ENCODE data around the gene GOLGA8N. TPM values are rescaled to one million over a fixed set of nuclear protein-coding genes. Genes with fewer than 3 reads are reported as not detected.
A peak's percentile ranks its signal among the peaks of the same experiment; 100 is the strongest.
"Not testable (repeated sequence)": the region's sequence is repeated elsewhere in the genome, so short reads cannot be mapped to it uniquely, and the experiment has no call there.

The GOLGA8N gene
- 0.91 and 1.4 TPM in 2 replicates for total RNA-seq (2014; rRNA removed)
- percentile 44 among the genes with signal in this experiment for Bru-seq, nascent RNA
- percentile 57 among the genes with signal in this experiment for BruChase-seq, experiment 1, labeled RNA remaining after a 6-hour chase
- BruChase-seq, experiment 2, labeled RNA remaining after a 2-hour chase, result percentile 59 among the genes with signal in this experiment
- long read RNA-seq, result 0 reads

DNA sequence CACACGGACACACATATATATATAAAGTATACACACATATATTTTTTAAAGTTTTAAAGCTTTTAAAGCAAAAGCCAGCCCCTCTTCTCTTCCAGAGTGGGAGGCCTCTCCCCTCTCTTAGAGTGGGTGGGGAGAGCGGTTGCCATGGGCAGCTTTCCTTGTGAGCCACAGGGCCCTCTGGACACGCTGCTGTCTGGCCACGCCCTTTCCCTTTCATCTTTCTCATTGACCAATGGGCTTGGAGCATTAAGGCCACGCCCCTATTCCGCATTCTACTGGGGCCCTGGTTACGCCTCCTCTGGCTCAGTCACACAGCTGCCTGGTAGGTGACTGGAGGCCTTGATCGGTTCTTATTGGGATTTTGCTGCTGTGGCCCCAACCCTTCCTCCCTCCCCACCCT lies at the start of gene GOLGA8N:
TSS of gene GOLGA8N (plus strand) at position 306 of the 400 bp plus-strand sequence.
- DNase-seq; H3K36me3 ChIP-seq (ENCODE audit: low read depth, low read length); H2AFZ ChIP-seq (ENCODE audit: low read length); H3K27me3 ChIP-seq (ENCODE audit: low read length); H3K79me2 ChIP-seq (ENCODE audit: low read length); H4K20me1 ChIP-seq (ENCODE audit: low read length); H3K9me3 ChIP-seq (ENCODE audit: low read length); BruUV-seq (replicated peaks); H3K9ac ChIP-seq (ENCODE audit: low read length); ATAC-seq; H3K9me2 ChIP-seq (replicated peaks; ENCODE audit: low read length); H3F3A ChIP-seq (ENCODE audit: low read length, unreplicated experiment); CTCF ChIA-PET; H3K4me2 ChIP-seq (ENCODE audit: low read length); H3K27ac ChIP-seq (ENCODE audit: low read length); POLR2A ChIA-PET (ENCODE audit: unreplicated experiment); H3K4me1 ChIP-seq (ENCODE audit: insufficient read depth, low read length); intact Hi-C loops (cut with micrococcal nuclease); H3K4me3 ChIP-seq (ENCODE audit: low read length): not testable (repeated sequence)

DNA sequence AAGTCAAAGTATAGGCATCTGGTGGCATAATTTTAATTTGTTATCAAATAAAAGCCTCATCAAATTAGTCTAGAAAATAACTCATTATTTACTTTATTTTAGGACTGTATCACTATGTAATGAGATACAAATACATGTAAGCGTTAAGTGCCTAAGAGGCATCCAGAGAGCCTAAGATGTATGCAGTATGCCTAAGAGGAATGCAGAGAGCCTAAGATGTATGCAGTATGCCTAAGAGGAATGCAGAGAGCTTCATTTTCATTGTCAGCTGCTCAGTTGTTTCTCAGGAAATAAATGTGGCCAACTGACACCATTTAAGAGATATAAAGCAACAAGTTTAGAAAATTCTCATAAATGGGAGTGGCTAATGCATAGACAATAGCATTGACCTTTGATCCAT lies 49.8 kb upstream of the GOLGA8N start:
- H3K27me3 ChIP-seq (ENCODE audit: low read length); DNase-seq; POLR2A ChIA-PET (ENCODE audit: unreplicated experiment); CTCF ChIA-PET; BruUV-seq (replicated peaks); H3K9me2 ChIP-seq (replicated peaks; ENCODE audit: low read length); H2AFZ ChIP-seq (ENCODE audit: low read length); H3K79me2 ChIP-seq (ENCODE audit: low read length); H3K9ac ChIP-seq (ENCODE audit: low read length); intact Hi-C loops (cut with micrococcal nuclease); ATAC-seq; H3K9me3 ChIP-seq (ENCODE audit: low read length); H3F3A ChIP-seq (ENCODE audit: low read length, unreplicated experiment); H4K20me1 ChIP-seq (ENCODE audit: low read length); H3K27ac ChIP-seq (ENCODE audit: low read length); H3K4me3 ChIP-seq (ENCODE audit: low read length); H3K4me2 ChIP-seq (ENCODE audit: low read length); H3K36me3 ChIP-seq (ENCODE audit: low read depth, low read length); H3K4me1 ChIP-seq (ENCODE audit: insufficient read depth, low read length): not testable (repeated sequence)

DNA sequence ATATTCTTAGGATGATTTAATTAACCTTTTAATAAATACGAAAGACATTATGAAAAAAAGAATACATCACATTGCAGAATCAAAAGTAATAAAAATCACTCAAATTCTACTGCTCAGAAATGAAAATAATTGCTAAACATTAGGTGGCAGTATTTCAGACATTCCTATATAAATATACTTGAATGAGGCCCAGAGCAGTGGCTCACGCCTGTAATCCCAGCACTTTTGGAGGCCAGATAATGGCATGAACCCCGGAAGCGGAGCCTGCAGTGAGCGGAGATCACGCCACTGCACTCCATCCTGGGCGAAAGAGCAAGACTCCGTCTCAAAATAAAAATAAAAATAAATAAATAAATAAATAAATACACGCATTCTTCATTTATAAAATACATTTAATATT lies 48.1 kb upstream of the GOLGA8N start:
- H2AFZ ChIP-seq (ENCODE audit: low read length); BruUV-seq (replicated peaks); H4K20me1 ChIP-seq (ENCODE audit: low read length); intact Hi-C loops (cut with micrococcal nuclease); H3K79me2 ChIP-seq (ENCODE audit: low read length); H3K27me3 ChIP-seq (ENCODE audit: low read length); H3K4me3 ChIP-seq (ENCODE audit: low read length); H3K9me2 ChIP-seq (replicated peaks; ENCODE audit: low read length); H3F3A ChIP-seq (ENCODE audit: low read length, unreplicated experiment); CTCF ChIA-PET; H3K4me2 ChIP-seq (ENCODE audit: low read length); H3K27ac ChIP-seq (ENCODE audit: low read length); DNase-seq; H3K9me3 ChIP-seq (ENCODE audit: low read length); H3K9ac ChIP-seq (ENCODE audit: low read length); H3K36me3 ChIP-seq (ENCODE audit: low read depth, low read length); H3K4me1 ChIP-seq (ENCODE audit: insufficient read depth, low read length); POLR2A ChIA-PET (ENCODE audit: unreplicated experiment): not testable (repeated sequence)
- peak; percentile 78 for ATAC-seq

DNA sequence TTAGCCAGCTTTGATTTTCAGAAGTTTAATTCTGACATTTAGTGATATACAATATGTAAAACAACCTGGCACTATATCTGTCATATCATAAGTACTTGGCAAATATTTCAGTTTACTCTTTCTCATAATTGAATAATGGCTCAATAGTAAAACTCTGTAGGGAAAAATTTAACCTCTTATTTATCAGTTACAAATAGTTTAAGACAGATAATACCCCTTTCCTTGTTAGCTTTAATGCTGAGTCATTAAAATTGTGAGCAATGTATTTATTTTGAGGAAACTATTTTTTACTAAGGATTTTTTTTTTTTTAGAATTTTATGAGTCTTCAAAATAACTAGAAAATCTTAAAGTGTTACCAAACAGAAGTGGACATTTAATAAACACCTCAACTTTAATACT lies 38.7 kb upstream of the GOLGA8N start:
- DNase-seq; BruUV-seq (replicated peaks); H3K9me2 ChIP-seq (replicated peaks; ENCODE audit: low read length); H3K9ac ChIP-seq (ENCODE audit: low read length); H4K20me1 ChIP-seq (ENCODE audit: low read length); H2AFZ ChIP-seq (ENCODE audit: low read length); CTCF ChIA-PET; H3K36me3 ChIP-seq (ENCODE audit: low read depth, low read length); H3K4me1 ChIP-seq (ENCODE audit: insufficient read depth, low read length); H3F3A ChIP-seq (ENCODE audit: low read length, unreplicated experiment); POLR2A ChIA-PET (ENCODE audit: unreplicated experiment); H3K4me3 ChIP-seq (ENCODE audit: low read length); H3K79me2 ChIP-seq (ENCODE audit: low read length); H3K4me2 ChIP-seq (ENCODE audit: low read length); H3K27me3 ChIP-seq (ENCODE audit: low read length); H3K9me3 ChIP-seq (ENCODE audit: low read length); intact Hi-C loops (cut with micrococcal nuclease); H3K27ac ChIP-seq (ENCODE audit: low read length): not testable (repeated sequence)
- peak; percentile 80 for ATAC-seq

DNA sequence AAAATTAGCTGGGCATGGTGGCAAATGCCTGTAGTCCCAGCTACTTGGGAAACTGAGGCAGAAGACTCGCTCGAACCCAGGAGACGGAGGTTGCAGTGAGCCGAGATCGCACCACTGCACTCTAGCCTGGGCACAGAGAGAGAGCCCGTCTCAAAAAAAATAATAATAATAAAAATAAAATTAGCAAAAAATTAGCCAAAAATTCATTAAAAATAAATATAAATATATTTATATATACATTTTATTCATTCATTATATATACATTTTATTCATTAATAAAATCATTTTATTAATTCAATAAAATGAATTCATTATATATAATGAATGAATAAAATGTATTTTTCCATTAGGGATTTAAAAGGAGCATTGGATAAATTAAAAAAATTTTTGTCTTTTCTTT lies 31.1 kb upstream of the GOLGA8N start:
- DNase-seq; H3K4me2 ChIP-seq (ENCODE audit: low read length); H3K9me2 ChIP-seq (replicated peaks; ENCODE audit: low read length); H3K27ac ChIP-seq (ENCODE audit: low read length); H3K9me3 ChIP-seq (ENCODE audit: low read length); H3K4me1 ChIP-seq (ENCODE audit: insufficient read depth, low read length); ATAC-seq; intact Hi-C loops (cut with micrococcal nuclease); H3K9ac ChIP-seq (ENCODE audit: low read length); H3K4me3 ChIP-seq (ENCODE audit: low read length); H3K36me3 ChIP-seq (ENCODE audit: low read depth, low read length); H3K27me3 ChIP-seq (ENCODE audit: low read length); H2AFZ ChIP-seq (ENCODE audit: low read length); H4K20me1 ChIP-seq (ENCODE audit: low read length); CTCF ChIA-PET; POLR2A ChIA-PET (ENCODE audit: unreplicated experiment); BruUV-seq (replicated peaks); H3F3A ChIP-seq (ENCODE audit: low read length, unreplicated experiment); H3K79me2 ChIP-seq (ENCODE audit: low read length): not testable (repeated sequence)

DNA sequence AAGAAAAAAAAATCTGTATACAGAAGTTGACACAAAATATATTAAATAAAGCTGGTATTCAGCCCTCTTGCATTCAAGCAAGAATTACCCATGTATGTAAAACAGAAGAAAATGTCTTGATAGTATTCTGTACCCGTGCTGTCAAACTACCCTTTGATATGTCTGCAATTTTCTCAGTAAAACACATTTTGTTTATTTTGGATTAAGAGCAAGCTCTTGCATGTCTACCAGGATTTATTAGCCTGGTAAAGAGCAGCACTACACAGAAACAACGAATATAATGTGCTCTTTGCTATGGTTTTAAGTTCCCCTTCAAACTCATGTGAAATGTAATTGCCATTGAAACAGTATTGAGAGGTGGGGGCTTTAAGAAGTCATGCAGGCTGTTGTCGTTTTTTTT lies 24.3 kb upstream of the GOLGA8N start:
- H3K4me1 ChIP-seq (ENCODE audit: insufficient read depth, low read length); H3K79me2 ChIP-seq (ENCODE audit: low read length); BruUV-seq (replicated peaks); H2AFZ ChIP-seq (ENCODE audit: low read length); H3K27ac ChIP-seq (ENCODE audit: low read length); H3K27me3 ChIP-seq (ENCODE audit: low read length); CTCF ChIA-PET; POLR2A ChIA-PET (ENCODE audit: unreplicated experiment); H3K9ac ChIP-seq (ENCODE audit: low read length); H3K9me2 ChIP-seq (replicated peaks; ENCODE audit: low read length); H3K4me3 ChIP-seq (ENCODE audit: low read length); DNase-seq; H3F3A ChIP-seq (ENCODE audit: low read length, unreplicated experiment); intact Hi-C loops (cut with micrococcal nuclease); H3K4me2 ChIP-seq (ENCODE audit: low read length); H4K20me1 ChIP-seq (ENCODE audit: low read length); H3K36me3 ChIP-seq (ENCODE audit: low read depth, low read length); H3K9me3 ChIP-seq (ENCODE audit: low read length): not testable (repeated sequence)
- ATAC-seq, result peak; percentile 54; the same call in 1 of the 2 replicates

DNA sequence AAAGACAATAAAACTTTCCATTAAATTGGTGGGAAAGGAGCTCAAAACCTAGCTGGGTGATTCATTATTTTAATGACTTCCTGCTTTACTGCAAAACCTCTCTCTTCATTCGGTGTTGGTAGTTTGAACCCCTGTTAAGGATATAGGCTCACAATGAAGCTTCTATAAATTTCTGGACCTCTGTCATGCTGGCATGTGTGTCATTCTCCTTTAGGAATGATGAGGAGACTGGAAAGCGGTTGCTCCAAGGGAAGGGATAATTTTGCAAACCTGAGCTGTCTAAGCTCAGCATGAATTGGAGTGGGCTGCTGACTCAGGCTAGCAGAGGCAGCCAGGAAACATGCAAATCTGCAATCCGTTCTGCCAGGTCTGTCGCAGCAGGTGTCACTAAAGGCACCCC lies 14.8 kb upstream of the GOLGA8N start:
- BruUV-seq (replicated peaks); H3K36me3 ChIP-seq (ENCODE audit: low read depth, low read length); H4K20me1 ChIP-seq (ENCODE audit: low read length); H3K4me1 ChIP-seq (ENCODE audit: insufficient read depth, low read length); CTCF ChIA-PET; H3K79me2 ChIP-seq (ENCODE audit: low read length); H2AFZ ChIP-seq (ENCODE audit: low read length); DNase-seq; H3K4me2 ChIP-seq (ENCODE audit: low read length); H3K27me3 ChIP-seq (ENCODE audit: low read length); intact Hi-C loops (cut with micrococcal nuclease); H3K9me2 ChIP-seq (replicated peaks; ENCODE audit: low read length); H3K4me3 ChIP-seq (ENCODE audit: low read length); H3K9ac ChIP-seq (ENCODE audit: low read length); H3K9me3 ChIP-seq (ENCODE audit: low read length); ATAC-seq; H3F3A ChIP-seq (ENCODE audit: low read length, unreplicated experiment): not testable (repeated sequence)
- POLR2A ChIA-PET (ENCODE audit: unreplicated experiment), result interaction anchor here (0.6 kb wide), 1 partner anchor 623 kb away, joined by 3 read pairs; no protein-coding TSS in a partner anchor
- H3K27ac ChIP-seq (ENCODE audit: low read length), result 0 out of 2 replicates have a peak overlapping the region, but pooled peaks have one; percentile 23
